ENCODE results near the gene NMBR.

DNA sequence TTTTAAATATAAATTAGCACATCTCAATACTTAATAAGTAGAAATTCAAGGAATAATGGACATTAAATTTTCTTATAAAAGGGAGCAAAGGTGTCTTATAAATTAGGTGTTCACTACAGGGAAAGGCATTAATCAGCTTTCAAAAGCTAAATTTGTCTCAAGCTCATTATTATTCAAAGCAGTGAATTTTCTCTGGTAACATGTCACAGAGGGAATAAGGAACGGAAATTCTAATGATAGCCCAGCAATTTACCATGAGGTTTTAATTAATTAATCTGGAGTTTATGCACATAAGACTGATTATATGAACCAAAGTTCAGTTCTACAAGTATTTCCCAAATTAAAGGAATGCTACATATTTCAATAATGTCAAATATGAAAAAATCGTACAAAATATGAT is 29.6 kb downstream of the NMBR start:
- TF ChIP-seq, protein P1, sequence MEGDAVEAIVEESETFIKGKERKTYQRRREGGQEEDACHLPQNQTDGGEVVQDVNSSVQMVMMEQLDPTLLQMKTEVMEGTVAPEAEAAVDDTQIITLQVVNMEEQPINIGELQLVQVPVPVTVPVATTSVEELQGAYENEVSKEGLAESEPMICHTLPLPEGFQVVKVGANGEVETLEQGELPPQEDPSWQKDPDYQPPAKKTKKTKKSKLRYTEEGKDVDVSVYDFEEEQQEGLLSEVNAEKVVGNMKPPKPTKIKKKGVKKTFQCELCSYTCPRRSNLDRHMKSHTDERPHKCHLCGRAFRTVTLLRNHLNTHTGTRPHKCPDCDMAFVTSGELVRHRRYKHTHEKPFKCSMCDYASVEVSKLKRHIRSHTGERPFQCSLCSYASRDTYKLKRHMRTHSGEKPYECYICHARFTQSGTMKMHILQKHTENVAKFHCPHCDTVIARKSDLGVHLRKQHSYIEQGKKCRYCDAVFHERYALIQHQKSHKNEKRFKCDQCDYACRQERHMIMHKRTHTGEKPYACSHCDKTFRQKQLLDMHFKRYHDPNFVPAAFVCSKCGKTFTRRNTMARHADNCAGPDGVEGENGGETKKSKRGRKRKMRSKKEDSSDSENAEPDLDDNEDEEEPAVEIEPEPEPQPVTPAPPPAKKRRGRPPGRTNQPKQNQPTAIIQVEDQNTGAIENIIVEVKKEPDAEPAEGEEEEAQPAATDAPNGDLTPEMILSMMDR (conservative IDR thresholded peaks at IDR 0.05; ENCODE audit: low read depth, low read length): no peak
- TF ChIP-seq EZH2phosphoT487 (IDR thresholded peaks at IDR 0.05; ENCODE audit: borderline replicate concordance, low read length): no peak
